Left kidney (tissue), 2 donors: ENCODE data around the gene RPS6KL1. TPM values are rescaled to one million over a fixed set of nuclear protein-coding genes. Genes with fewer than 3 reads are reported as not detected.

ENCODE experiments used
- DNase-seq: peaks from one replicate; pipeline ENCODE4 v3.0.0-alpha.2; 2013
- polyA plus RNA-seq: library from polyadenylated mRNA; unstranded; fragments of 120-200 nt; gene quantifications from one replicate; pipeline ENCODE4 v1.2.1, GENCODE V29; 2013; ENCODE audit not compliant: insufficient read length

RPS6KL1 gene
- polyA plus RNA-seq, 1 donor, result 0.91 TPM

GRCh38 chr14:74952180-74952665 is 29.2 kb upstream of the RPS6KL1 start:
- no peak for DNase-seq

GRCh38 chr14:74951443-74952179 is 28.6 kb upstream of the RPS6KL1 start:
- no peak for DNase-seq

- DNase-seq, result no peak
Observed at GRCh38 chr14:74950795-74951442, 27.9 kb upstream of the RPS6KL1 start.

- no peak for DNase-seq
Observed at GRCh38 chr14:74949859-74950573, 27.0 kb upstream of the RPS6KL1 start.

- DNase-seq, result no peak
Observed at GRCh38 chr14:74949191-74949601, 26.1 kb upstream of the RPS6KL1 start.

- DNase-seq, result no peak
Observed at GRCh38 chr14:74948228-74949175, 25.4 kb upstream of the RPS6KL1 start.

- no peak for DNase-seq
Observed at GRCh38 chr14:74947353-74948227, 24.5 kb upstream of the RPS6KL1 start.

GRCh38 chr14:74946659-74947281 is 23.7 kb upstream of the RPS6KL1 start:
- no peak for DNase-seq

- peak; percentile 76 for DNase-seq
Observed at GRCh38 chr14:74945852-74946658, 23.0 kb upstream of the RPS6KL1 start.

GRCh38 chr14:74945261-74945851 is 22.3 kb upstream of the RPS6KL1 start:
- DNase-seq, result no peak

- no peak for DNase-seq
Observed at GRCh38 chr14:74942608-74943007, 19.5 kb upstream of the RPS6KL1 start.

- DNase-seq, result no peak
Observed at GRCh38 chr14:74942181-74942580, 19.1 kb upstream of the RPS6KL1 start.

- no peak for DNase-seq
Observed at GRCh38 chr14:74941676-74942097, 18.6 kb upstream of the RPS6KL1 start.

GRCh38 chr14:74940956-74941565 is 18.0 kb upstream of the RPS6KL1 start:
- DNase-seq, result no peak

GRCh38 chr14:74938531-74939495 is 15.8 kb upstream of the RPS6KL1 start:
- DNase-seq, result no peak

- no peak for DNase-seq
Observed at GRCh38 chr14:74937171-74937570, 14.1 kb upstream of the RPS6KL1 start.

- DNase-seq, result no peak
Observed at GRCh38 chr14:74936731-74937130, 13.7 kb upstream of the RPS6KL1 start.
